ENCODE results near the gene CYSRT1. TPM values are rescaled to one million over a fixed set of nuclear protein-coding genes. Genes with fewer than 3 reads are reported as not detected.

Gene CYSRT1
- total and polyA plus RNA-seq, 2 donors (not counting 3 experiments of a cell fraction or from before 2014, with no cell fraction given) = 0.44 to 1.1 TPM

GRCh38 chr9:137241490-137242268, 16.7 kb downstream of the CYSRT1 start:
- Histone ChIP-seq H3K4me3 (replicated peaks in 1 of 3; ENCODE audit: insufficient read depth in 1 of 3, low read depth in 1 of 3, low read length in 3 of 3) (peak overlapping the region; percentile 70 to 73 (median 72)), H3K9me1 (replicated peaks; ENCODE audit: control insufficient read depth, extremely low read depth, insufficient read depth, low read length) (no peaks in the 10 kb centered on the region), H2AFZ (ENCODE audit: low read depth, low read length) (no peak overlapping the region), H3K36me3 (ENCODE audit: control insufficient read depth in 2 of 2, extremely low read depth in 1 of 2, insufficient read depth in 2 of 2, low read length in 2 of 2) (peaks cover 6 to 16% of the 10 kb centered on the region in 2 experiments), H3K9ac (replicated peaks; ENCODE audit: extremely low read depth, insufficient read depth, low read length) (peak overlapping the region; percentile 66), H3K27ac (ENCODE audit: insufficient read depth, low read depth, low read length) (peak overlapping the region; percentile 46), H4K20me1 (replicated peaks; ENCODE audit: control insufficient read depth, extremely low read depth, insufficient read depth, low read length) (no peaks in the 10 kb centered on the region), H3K79me2 (ENCODE audit: control insufficient read depth, insufficient read depth, low read length) (peaks cover 25% of the 10 kb centered on the region), H3K4me2 (ENCODE audit: insufficient read depth, low read length) (peak overlapping the region; percentile 85), H3K27me3 (ENCODE audit: control insufficient read depth in 2 of 2, insufficient read depth in 2 of 2, low read length in 2 of 2) (no peaks in the 10 kb centered on the region), H3K9me3 (replicated peaks; ENCODE audit: control insufficient read depth, insufficient read depth, low read length) (no peaks in the 10 kb centered on the region), H3K4me1 (ENCODE audit: control insufficient read depth, extremely low read depth, insufficient read depth, low read length) (peaks cover 13% of the 10 kb centered on the region)
- TSS peak; percentile 46 for BruUV-seq (replicated peaks)
- FAIRE-seq (no peak), DNase-seq (ENCODE audit: low read depth, low spot score) (peak; percentile 18)
- intact Hi-C loops (cut with micrococcal nuclease) = loop anchor here (1.0 to 2.0 kb wide), 3 partner anchors 18 to 41 kb away; partner anchors contain the start of genes TOR4A and TPRN
- ChIA-PET POLR2A (interaction anchor here (0.7 to 5.0 kb wide), 14 partner anchors 8 to 155 kb away, joined by 3 to 66 read pairs (median 5); partner anchors contain the start of genes MAN1B1, NELFB, RNF208 and STPG3), CTCF (interaction anchor here (0.9 to 1.6 kb wide), 3 partner anchors 13 to 195 kb away, joined by 4 to 6 read pairs (median 4); partner anchors contain the start of gene NELFB)
- TF ChIP-seq POLR2AphosphoS5 (IDR thresholded peaks at IDR 0.05; ENCODE audit: insufficient read depth, low read depth, low read length) (no peak), MAX (IDR thresholded peaks at IDR 0.05; ENCODE audit: insufficient read depth, insufficient read length) (no peak), JUN (IDR thresholded peaks at IDR 0.05; ENCODE audit: borderline replicate concordance, insufficient read depth, insufficient read length, low read depth) (no peak)
- dilution Hi-C loops (cut with MboI; ENCODE audit: extremely low pct_ligation_motif_present, low sequenced_read_pairs) = no loop called here
